Fibroblast of lung (primary cell): ENCODE data around the gene OARD1.

Experiments
- EZH2 ChIP-seq: IDR thresholded peaks from 2 replicates; pipeline ENCODE4 v1.5.1; 2012; ENCODE audit warnings: low read length, control low read depth, mild to moderate bottlenecking; ENCODE audit errors: missing control alignments
- TF ChIP-seq, protein P1 (sequence below), 2 donors: IDR thresholded peaks in 1 of 2; conservative IDR thresholded peaks in 1 of 2; 1 replicate in 1 of 2; 2 replicates in 1 of 2; pipeline ENCODE4 v1.5.1; 2011 to 2012; ENCODE audit warnings: low read length in 2 of 2, control low read depth in 1 of 2, inconsistent platforms in 1 of 2, low read depth in 1 of 2, mild to moderate bottlenecking in 1 of 2

DNA sequence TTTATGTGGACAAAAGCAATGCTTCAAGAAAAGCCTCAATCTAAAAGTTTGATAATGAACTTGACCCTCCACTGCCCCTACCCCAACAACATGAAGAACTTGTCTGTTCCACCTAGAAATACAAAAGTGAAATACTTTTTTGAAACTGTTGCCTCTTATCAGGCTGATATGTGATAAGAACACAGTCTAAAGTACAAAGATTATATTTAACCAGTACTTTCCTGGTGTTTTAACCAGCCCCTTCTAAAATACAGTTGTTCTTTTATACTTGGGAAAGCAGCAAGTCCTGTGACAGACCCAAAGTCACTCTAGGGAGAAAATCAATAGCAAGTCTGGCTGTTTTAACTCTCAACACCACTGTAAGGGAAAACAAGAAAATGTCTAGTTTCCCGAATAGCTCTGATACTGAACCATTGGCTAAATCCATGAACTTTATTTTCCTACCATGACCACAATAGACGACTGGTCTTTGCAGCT, 6.6 kb downstream of the OARD1 start:
- TF ChIP-seq, protein P1, sequence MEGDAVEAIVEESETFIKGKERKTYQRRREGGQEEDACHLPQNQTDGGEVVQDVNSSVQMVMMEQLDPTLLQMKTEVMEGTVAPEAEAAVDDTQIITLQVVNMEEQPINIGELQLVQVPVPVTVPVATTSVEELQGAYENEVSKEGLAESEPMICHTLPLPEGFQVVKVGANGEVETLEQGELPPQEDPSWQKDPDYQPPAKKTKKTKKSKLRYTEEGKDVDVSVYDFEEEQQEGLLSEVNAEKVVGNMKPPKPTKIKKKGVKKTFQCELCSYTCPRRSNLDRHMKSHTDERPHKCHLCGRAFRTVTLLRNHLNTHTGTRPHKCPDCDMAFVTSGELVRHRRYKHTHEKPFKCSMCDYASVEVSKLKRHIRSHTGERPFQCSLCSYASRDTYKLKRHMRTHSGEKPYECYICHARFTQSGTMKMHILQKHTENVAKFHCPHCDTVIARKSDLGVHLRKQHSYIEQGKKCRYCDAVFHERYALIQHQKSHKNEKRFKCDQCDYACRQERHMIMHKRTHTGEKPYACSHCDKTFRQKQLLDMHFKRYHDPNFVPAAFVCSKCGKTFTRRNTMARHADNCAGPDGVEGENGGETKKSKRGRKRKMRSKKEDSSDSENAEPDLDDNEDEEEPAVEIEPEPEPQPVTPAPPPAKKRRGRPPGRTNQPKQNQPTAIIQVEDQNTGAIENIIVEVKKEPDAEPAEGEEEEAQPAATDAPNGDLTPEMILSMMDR (conservative IDR thresholded peaks at IDR 0.05 in 1 of 2, IDR thresholded peaks at IDR 0.05 in 1 of 2; ENCODE audit: low read depth in 1 of 2, low read length in 2 of 2), result no peak
- TF ChIP-seq EZH2, result no peak
